Endothelial cell of umbilical vein (primary cell): ENCODE results near the gene TLE1. TPM values are rescaled to one million over a fixed set of nuclear protein-coding genes. Genes with fewer than 3 reads are reported as not detected.

Source experiments
- BruUV-seq: library from RNA; stranded (reverse); fragments of 400-500 nt; replicated peaks from 2 replicates; lab custom pipeline; 2021; lab: Mats Ljungman, UMichigan
- CTCF ChIA-PET: fragments of 300-600, 350-600 bp; sonication (Branson Sonifier 250); formaldehyde crosslinking; loops from one replicate; lab custom pipeline; 2021; ENCODE audit warnings: antibody characterized with exemption, inconsistent platforms; lab: Charles Lee
- POLR2A ChIA-PET: fragments of 300-600, 350-600 bp; sonication (Branson Sonifier 250); formaldehyde crosslinking; loops from one replicate; lab custom pipeline; 2021; ENCODE audit warnings: antibody characterized with exemption, inconsistent platforms; lab: Charles Lee
- DNase-seq: peaks from one replicate; pipeline ENCODE4 v3.0.0-alpha.2; 2011; ENCODE audit warnings: low read depth, low spot score
- FAIRE-seq: peaks from 2 replicates; lab custom pipeline; 2011; peaks lifted over from hg19 to GRCh38; lab: Jason Lieb, UNC
- H2AFZ ChIP-seq: 2 replicates; pipeline ENCODE4 v1.6.0; 2012; ENCODE audit warnings: low read depth, low read length, control low read depth, inconsistent platforms
- H3K27ac ChIP-seq: 2 replicates; pipeline ENCODE4 v1.5.1; 2011; ENCODE audit warnings: low read depth, mild to moderate bottlenecking, control low read depth, low read length, moderate library complexity; ENCODE audit not compliant: insufficient read depth
- H3K27me3 ChIP-seq, 2 experiments: 2 replicates each; pipeline versions ENCODE4 v1.6.0 to v1.6.1; 2011; ENCODE audit warnings: low read length in 2 of 2, mixed read lengths in 1 of 2; ENCODE audit not compliant: control insufficient read depth in 2 of 2, insufficient read depth in 2 of 2
- H3K36me3 ChIP-seq, 2 experiments: 2 replicates in 1 of 2; 3 replicates in 1 of 2; pipeline ENCODE4 v1.5.1; 2011; ENCODE audit warnings: low read length in 2 of 2, mild to moderate bottlenecking in 1 of 2, moderate library complexity in 1 of 2; ENCODE audit not compliant: control insufficient read depth in 2 of 2, insufficient read depth in 2 of 2; ENCODE audit errors: extremely low read depth in 1 of 2
- H3K4me1 ChIP-seq: 3 replicates; pipeline ENCODE4 v1.5.1; 2011; ENCODE audit warnings: mild to moderate bottlenecking, low read length; ENCODE audit not compliant: control insufficient read depth, insufficient read depth; ENCODE audit errors: extremely low read depth
- H3K4me2 ChIP-seq: 2 replicates; pipeline ENCODE4 v1.6.1; 2011; ENCODE audit warnings: low read length, control low read depth, mixed read lengths; ENCODE audit not compliant: insufficient read depth
- H3K4me3 ChIP-seq, 3 experiments: fragments of 200-600 bp in 1 of 3; sonication (generic), shearing (Covaris generic) in 1 of 3; replicated peaks in 1 of 3; 2 replicates each; pipeline ENCODE4 v1.5.1; 2011 to 2016; ENCODE audit warnings: control low read depth in 3 of 3, low read length in 3 of 3, mild to moderate bottlenecking in 2 of 3, inconsistent platforms in 1 of 3, low read depth in 1 of 3, moderate library complexity in 1 of 3; ENCODE audit not compliant: insufficient read depth in 1 of 3
- H3K79me2 ChIP-seq: 2 replicates; pipeline ENCODE4 v1.6.0; 2012; ENCODE audit warnings: low read length, inconsistent platforms; ENCODE audit not compliant: control insufficient read depth, insufficient read depth
- H3K9ac ChIP-seq: replicated peaks from 2 replicates; pipeline ENCODE3; 2011; ENCODE audit warnings: low read length, control low read depth; ENCODE audit not compliant: insufficient read depth; ENCODE audit errors: extremely low read depth
- H3K9me1 ChIP-seq: replicated peaks from 3 replicates; pipeline ENCODE4 v1.6.0; 2011; ENCODE audit warnings: mild to moderate bottlenecking, low read length; ENCODE audit not compliant: control insufficient read depth, insufficient read depth; ENCODE audit errors: extremely low read depth
- H3K9me3 ChIP-seq: replicated peaks from 2 replicates; pipeline ENCODE4 v1.5.1; 2012; ENCODE audit warnings: low read length, inconsistent platforms; ENCODE audit not compliant: control insufficient read depth, insufficient read depth
- H4K20me1 ChIP-seq: replicated peaks from 2 replicates; pipeline ENCODE3; 2011; ENCODE audit warnings: mild to moderate bottlenecking, low read length; ENCODE audit not compliant: control insufficient read depth, insufficient read depth; ENCODE audit errors: extremely low read depth
- EZH2 ChIP-seq: IDR thresholded peaks from 2 replicates; pipeline ENCODE4 v1.6.1; 2012; ENCODE audit warnings: borderline replicate concordance, low read depth, mild to moderate bottlenecking, moderate library complexity, low read length, inconsistent platforms; ENCODE audit not compliant: severe bottlenecking
- FOS ChIP-seq: IDR thresholded peaks from 2 replicates; pipeline ENCODE4 v1.6.1; 2011; ENCODE audit warnings: mild to moderate bottlenecking, low read length, moderate library complexity, borderline replicate concordance; ENCODE audit not compliant: insufficient read depth
- GATA2 ChIP-seq: IDR thresholded peaks from 2 replicates; pipeline ENCODE4 v1.7.0; 2011; ENCODE audit warnings: low read depth, mild to moderate bottlenecking, moderate library complexity, mixed read lengths, low read length; ENCODE audit not compliant: insufficient read length, insufficient read depth
- JUN ChIP-seq: IDR thresholded peaks from 2 replicates; pipeline ENCODE4 v1.6.1; 2011; ENCODE audit warnings: borderline replicate concordance, low read depth; ENCODE audit not compliant: insufficient read length, insufficient read depth
- MYC ChIP-seq: IDR thresholded peaks from one replicate; pipeline ENCODE4 v1.6.1; 2011; ENCODE audit warnings: mild to moderate bottlenecking, low read depth, low read length
- POLR2A ChIP-seq: IDR thresholded peaks from 2 replicates; pipeline ENCODE4 v1.6.1; 2012; ENCODE audit warnings: low read depth, mild to moderate bottlenecking, control low read depth, low read length
- POLR2AphosphoS5 ChIP-seq: IDR thresholded peaks from 2 replicates; pipeline ENCODE4 v1.6.1; 2012; ENCODE audit warnings: low read depth, mild to moderate bottlenecking, control low read depth, low read length, moderate library complexity; ENCODE audit not compliant: insufficient read depth
- dilution Hi-C: fragments of 300-500 bp; cut with MboI; formaldehyde crosslinking; loops from one replicate; pipeline ENCODE4 v1.15.0; 2019; ENCODE audit warnings: low sequenced_read_pairs; ENCODE audit not compliant: extremely low pct_ligation_motif_present
- intact Hi-C: fragments of 100-400 bp; cut with micrococcal nuclease; formaldehyde crosslinking; loops from one replicate; pipeline ENCODE4 v1.10.0; 2022
- polyA plus RNA-seq, 4 experiments: library from polyadenylated mRNA; depleted of rRNA in 3 of 4; stranded (reverse) in 3 of 4; unstranded in 1 of 4; fragments of >200 nt; gene quantifications; 2 replicates each; pipeline versions ENCODE4 v1.2.1 to v1.2.3, GENCODE V29; 2011 to 2012; ENCODE audit warnings: missing spikeins in 1 of 4
- total RNA-seq: library from RNA; stranded (reverse); gene quantifications from 2 replicates; pipeline ENCODE4 v1.2.3, GENCODE V29; 2021
- TF ChIP-seq, protein P1 (sequence below): IDR thresholded peaks from 2 replicates; pipeline ENCODE4 v1.6.1; 2011; ENCODE audit not compliant: insufficient read depth, insufficient read length
- TF ChIP-seq, protein P2 (sequence below), 2 donors: IDR thresholded peaks; 1 replicate in 1 of 2; 2 replicates in 1 of 2; pipeline ENCODE4 v1.5.1; 2011; ENCODE audit warnings: low read length in 2 of 2, mild to moderate bottlenecking in 2 of 2, moderate library complexity in 2 of 2, control low read depth in 1 of 2, inconsistent platforms in 1 of 2, low read depth in 1 of 2; ENCODE audit not compliant: insufficient read depth in 1 of 2; ENCODE audit errors: extremely low read depth in 1 of 2

Gene TLE1
- total and polyA plus RNA-seq, 2 donors (not counting 3 experiments of a cell fraction or from before 2014, with no cell fraction given) = 55.0 to 58.2 TPM

- Histone ChIP-seq H3K27me3 (no peaks in the 10 kb centered on the region), H3K9me3 (no peaks in the 10 kb centered on the region), H2AFZ (no peak overlapping the region), H3K4me3 (no peak overlapping the region), H3K79me2 (no peaks in the 10 kb centered on the region), H3K9ac (no peak overlapping the region), H4K20me1 (no peaks in the 10 kb centered on the region), H3K27ac (no peak overlapping the region), H3K4me2 (no peak overlapping the region), H3K36me3 (no peaks in the 10 kb centered on the region), H3K4me1 (peaks cover 14% of the 10 kb centered on the region), H3K9me1 (no peaks in the 10 kb centered on the region)
- ChIA-PET CTCF (no interaction called here), POLR2A (no interaction called here)
- DNase-seq = no peak
- intact Hi-C loops = no loop called here
- TF ChIP-seq, protein P1, sequence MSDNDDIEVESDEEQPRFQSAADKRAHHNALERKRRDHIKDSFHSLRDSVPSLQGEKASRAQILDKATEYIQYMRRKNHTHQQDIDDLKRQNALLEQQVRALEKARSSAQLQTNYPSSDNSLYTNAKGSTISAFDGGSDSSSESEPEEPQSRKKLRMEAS = no peak
- dilution Hi-C loops = no loop called here
- BruUV-seq = no TSS peak
- FAIRE-seq = no peak
Measured at GRCh38 chr9:81566074-81566698, 123.2 kb downstream of the TLE1 start.

DNA sequence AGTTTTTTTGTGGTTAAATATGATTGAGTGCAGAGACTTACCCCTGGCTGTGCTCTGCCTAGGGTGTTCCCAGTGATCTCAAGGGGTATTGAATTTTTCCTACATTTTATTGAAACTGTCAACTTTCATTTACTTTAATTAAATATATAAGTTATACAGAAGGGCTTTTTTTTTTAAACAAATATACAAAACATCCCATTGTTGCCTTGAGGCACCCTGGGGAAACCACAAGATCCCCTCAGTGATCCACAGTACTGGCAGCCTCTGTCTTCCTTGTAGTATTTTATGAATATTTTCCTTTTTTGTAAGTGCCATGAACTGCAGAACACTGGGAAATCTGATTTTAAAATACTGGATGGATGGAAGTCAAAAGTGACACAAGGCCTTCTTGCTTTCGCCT lies 123.7 kb downstream of the TLE1 start:
- no peaks in the 10 kb centered on the region for H3K36me3 ChIP-seq
- no peaks in the 10 kb centered on the region for H3K9me1 ChIP-seq
- TF ChIP-seq MYC = no peak
- TF ChIP-seq EZH2 = no peak
- no peak for TF ChIP-seq FOS
- no peak for TF ChIP-seq JUN
- TF ChIP-seq, protein P1 = no peak
- no peak for TF ChIP-seq GATA2
- no peak for TF ChIP-seq POLR2AphosphoS5
- no peak for TF ChIP-seq POLR2A
- TF ChIP-seq, protein P2, sequence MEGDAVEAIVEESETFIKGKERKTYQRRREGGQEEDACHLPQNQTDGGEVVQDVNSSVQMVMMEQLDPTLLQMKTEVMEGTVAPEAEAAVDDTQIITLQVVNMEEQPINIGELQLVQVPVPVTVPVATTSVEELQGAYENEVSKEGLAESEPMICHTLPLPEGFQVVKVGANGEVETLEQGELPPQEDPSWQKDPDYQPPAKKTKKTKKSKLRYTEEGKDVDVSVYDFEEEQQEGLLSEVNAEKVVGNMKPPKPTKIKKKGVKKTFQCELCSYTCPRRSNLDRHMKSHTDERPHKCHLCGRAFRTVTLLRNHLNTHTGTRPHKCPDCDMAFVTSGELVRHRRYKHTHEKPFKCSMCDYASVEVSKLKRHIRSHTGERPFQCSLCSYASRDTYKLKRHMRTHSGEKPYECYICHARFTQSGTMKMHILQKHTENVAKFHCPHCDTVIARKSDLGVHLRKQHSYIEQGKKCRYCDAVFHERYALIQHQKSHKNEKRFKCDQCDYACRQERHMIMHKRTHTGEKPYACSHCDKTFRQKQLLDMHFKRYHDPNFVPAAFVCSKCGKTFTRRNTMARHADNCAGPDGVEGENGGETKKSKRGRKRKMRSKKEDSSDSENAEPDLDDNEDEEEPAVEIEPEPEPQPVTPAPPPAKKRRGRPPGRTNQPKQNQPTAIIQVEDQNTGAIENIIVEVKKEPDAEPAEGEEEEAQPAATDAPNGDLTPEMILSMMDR (IDR thresholded peaks at IDR 0.05; ENCODE audit: extremely low read depth in 1 of 2, insufficient read depth in 1 of 2, low read depth in 1 of 2, low read length in 2 of 2) = no peak
- dilution Hi-C loops (no loop called here), intact Hi-C loops (no loop called here)
- ChIA-PET CTCF (interaction anchor here (0.9 kb wide), 1 partner anchor 13 kb away, joined by 3 read pairs; no protein-coding TSS in a partner anchor), POLR2A (no interaction called here)
- peaks cover 14% of the 10 kb centered on the region for H3K4me1 ChIP-seq
- FAIRE-seq (no peak), DNase-seq (no peak)
- H4K20me1 ChIP-seq = no peaks in the 10 kb centered on the region
- no peak overlapping the region for H3K27ac ChIP-seq
- no peak overlapping the region for H3K4me3 ChIP-seq
- H3K9me3 ChIP-seq = no peaks in the 10 kb centered on the region
- no peak overlapping the region for H3K9ac ChIP-seq
- no peak overlapping the region for H2AFZ ChIP-seq
- H3K27me3 ChIP-seq = no peaks in the 10 kb centered on the region
- H3K79me2 ChIP-seq = no peaks in the 10 kb centered on the region
- no TSS peak for BruUV-seq
- no peak overlapping the region for H3K4me2 ChIP-seq
